ENCODE measurements around the gene H2BW1. TPM values are rescaled to one million over a fixed set of nuclear protein-coding genes. Genes with fewer than 3 reads are reported as not detected.
"Not testable (repeated sequence)": the region's sequence is repeated elsewhere in the genome, so short reads cannot be mapped to it uniquely, and the experiment has no call there.

H2BW1 gene, protein sequence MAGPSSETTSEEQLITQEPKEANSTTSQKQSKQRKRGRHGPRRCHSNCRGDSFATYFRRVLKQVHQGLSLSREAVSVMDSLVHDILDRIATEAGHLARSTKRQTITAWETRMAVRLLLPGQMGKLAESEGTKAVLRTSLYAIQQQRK
- not detected in 2 replicates for total RNA-seq (2014; rRNA removed; shearing (Covaris generic))

DNA sequence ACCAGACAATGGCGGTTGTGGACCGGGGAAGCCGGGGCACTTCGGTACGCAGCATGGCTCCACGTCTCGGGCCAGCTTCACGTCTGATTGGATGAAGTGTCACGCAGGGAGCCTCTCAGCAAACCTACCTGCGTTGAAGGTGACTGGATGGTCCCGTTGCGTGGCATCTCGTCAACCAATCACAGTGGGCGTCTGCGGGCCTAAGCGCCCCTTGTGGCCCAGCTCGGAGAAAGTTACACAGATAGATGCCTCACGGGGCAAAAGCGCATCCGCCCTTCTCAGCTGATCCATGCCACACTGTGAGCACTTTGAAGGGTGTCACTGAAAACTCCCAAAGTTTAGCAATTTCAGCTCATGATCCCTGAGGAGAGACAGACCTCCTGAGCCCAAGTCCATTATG, at the start of gene H2BW1:
Gene H2BW1, minus strand, starts transcription at position 103 of the 400 bp plus-strand sequence. CDS start 132 bp downstream, outside the sequence.
- H3K4me3 ChIP-seq: no peak within 1 kb of the TSS
- no peaks in the 10 kb centered on the region for H3K27me3 ChIP-seq (replicated peaks)
- H3K36me3 ChIP-seq: no peaks in the 10 kb centered on the region
- H3K27ac ChIP-seq: no peak within 1 kb of the TSS
- H3K4me1 ChIP-seq (replicated peaks): no peaks in the 10 kb centered on the region
- no peaks in the 10 kb centered on the region for H3K9me3 ChIP-seq (replicated peaks)
- no peak for DNase-seq (ENCODE audit: low read depth in 1 of 2, low spot score in 2 of 2)

DNA sequence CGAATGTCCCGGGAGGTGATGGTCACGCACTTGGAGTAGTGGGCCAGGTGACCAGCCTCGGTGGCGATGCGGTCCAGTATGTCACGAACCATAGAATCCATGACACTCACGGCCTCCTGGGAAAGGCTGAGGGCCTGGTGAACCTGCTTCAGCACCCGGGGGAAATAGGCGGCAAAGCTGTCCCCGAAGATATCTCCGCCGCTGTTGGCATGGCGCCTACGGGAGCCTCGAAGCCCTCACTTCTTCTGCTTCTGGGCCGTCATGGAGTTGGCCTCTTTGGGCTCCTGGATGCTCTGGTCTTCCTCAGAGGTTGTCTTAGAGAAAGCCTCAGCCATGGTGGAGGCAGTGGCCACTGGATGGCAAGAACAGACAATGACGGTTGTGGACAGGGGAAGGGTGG, 49.1 kb upstream of the H2BW1 start:
- H3K27me3 ChIP-seq (replicated peaks); H3K4me3 ChIP-seq; H3K36me3 ChIP-seq; H3K9me3 ChIP-seq (replicated peaks); H3K27ac ChIP-seq; H3K4me1 ChIP-seq (replicated peaks); DNase-seq (ENCODE audit: low read depth in 1 of 2, low spot score in 2 of 2): not testable (repeated sequence)

DNA sequence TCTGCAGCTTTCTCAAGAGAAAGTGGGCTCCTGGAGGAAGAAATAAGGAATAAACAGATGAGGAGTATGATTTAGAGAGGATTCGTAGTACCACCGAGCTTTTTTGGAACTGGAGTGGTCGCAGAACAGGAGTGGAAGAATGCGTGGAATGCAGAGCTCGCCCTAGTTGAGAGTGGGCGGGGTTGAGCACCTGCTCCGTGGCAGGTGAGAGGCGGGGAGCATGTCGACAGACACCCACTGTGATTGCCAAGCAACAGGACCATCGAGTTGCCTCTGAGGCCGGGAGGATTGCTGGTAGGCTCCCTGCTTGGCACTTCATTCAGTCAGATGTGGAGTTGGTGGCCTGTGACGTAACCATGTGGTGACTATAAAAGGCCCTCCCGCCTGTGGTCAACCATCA, 41.4 kb upstream of the H2BW1 start:
- not testable (repeated sequence) for H3K4me3 ChIP-seq; H3K9me3 ChIP-seq (replicated peaks); DNase-seq (ENCODE audit: low read depth in 1 of 2, low spot score in 2 of 2); H3K4me1 ChIP-seq (replicated peaks); H3K27me3 ChIP-seq (replicated peaks); H3K36me3 ChIP-seq; H3K27ac ChIP-seq

DNA sequence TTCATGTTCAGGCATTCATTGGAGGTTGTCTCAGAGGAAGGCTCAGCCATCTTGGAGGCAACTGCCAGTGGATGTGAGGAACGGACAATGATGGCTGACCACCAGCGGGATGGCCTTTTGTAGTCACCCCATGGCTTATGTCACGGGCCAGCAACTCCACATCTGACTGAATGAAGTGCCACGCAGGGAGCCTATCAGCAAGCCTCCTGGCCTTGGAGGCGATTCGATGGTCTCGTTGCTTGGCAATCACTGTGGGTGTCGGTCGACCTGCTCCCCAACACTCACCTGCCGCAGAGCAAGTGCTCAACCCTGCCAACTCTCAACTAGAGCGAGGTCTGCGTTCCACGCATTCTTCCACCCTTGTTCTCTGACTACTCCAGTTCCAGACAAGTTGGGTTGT, 33.7 kb upstream of the H2BW1 start:
- no peaks in the 10 kb centered on the region for H3K36me3 ChIP-seq
- no peak overlapping the region for H3K4me3 ChIP-seq
- no peaks in the 10 kb centered on the region for H3K9me3 ChIP-seq (replicated peaks)
- no peaks in the 10 kb centered on the region for H3K27me3 ChIP-seq (replicated peaks)
- H3K4me1 ChIP-seq (replicated peaks): no peaks in the 10 kb centered on the region
- no peak overlapping the region for H3K27ac ChIP-seq
- no peak for DNase-seq (ENCODE audit: low read depth in 1 of 2, low spot score in 2 of 2)

DNA sequence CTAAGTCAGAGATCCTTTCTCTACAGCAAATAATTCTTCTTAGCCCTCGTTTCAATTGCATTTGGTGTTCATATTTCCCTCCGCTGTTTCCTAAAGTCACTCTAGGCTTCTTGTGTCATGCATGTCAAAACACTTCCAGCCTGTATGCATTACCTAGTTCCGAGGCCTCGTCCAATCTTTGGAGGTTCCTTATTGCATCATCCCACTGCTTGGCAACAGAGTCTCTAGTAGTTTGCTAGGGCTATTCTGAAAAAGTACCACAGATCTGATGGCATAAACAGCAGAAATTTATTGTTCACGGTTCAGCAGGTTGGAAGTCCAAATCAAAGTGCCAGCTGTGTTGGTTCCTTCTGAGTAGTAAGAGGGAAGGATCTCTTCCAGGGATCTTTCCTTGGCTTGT, 32.1 kb upstream of the H2BW1 start:
- H3K27me3 ChIP-seq (replicated peaks): no peaks in the 10 kb centered on the region
- no peaks in the 10 kb centered on the region for H3K9me3 ChIP-seq (replicated peaks)
- H3K36me3 ChIP-seq: no peaks in the 10 kb centered on the region
- no peak overlapping the region for H3K4me3 ChIP-seq
- no peak overlapping the region for H3K27ac ChIP-seq
- H3K4me1 ChIP-seq (replicated peaks): no peaks in the 10 kb centered on the region
- DNase-seq (ENCODE audit: low read depth in 1 of 2, low spot score in 2 of 2): no peak

DNA sequence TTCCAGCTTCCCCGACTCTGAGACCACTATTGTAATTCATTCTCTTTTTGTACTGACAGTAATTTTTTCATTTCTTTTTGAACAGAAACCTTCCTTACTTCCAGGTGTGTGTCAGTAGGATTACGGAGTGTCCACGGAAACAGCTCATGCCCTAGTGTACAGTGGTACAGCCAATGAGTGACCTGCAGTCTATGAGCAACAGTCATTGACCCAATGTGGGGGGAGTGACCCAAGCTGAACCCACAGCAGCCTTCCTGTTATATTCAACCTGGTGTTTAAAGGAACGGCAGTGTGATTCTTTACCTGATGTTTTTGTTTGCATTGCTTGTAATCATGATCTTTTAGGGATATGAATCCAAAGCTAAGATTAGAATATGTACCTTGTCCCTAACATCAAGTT, 27.5 kb upstream of the H2BW1 start:
- H3K27ac ChIP-seq: no peak overlapping the region
- H3K4me3 ChIP-seq: no peak overlapping the region
- H3K4me1 ChIP-seq (replicated peaks): no peaks in the 10 kb centered on the region
- H3K36me3 ChIP-seq: no peaks in the 10 kb centered on the region
- no peaks in the 10 kb centered on the region for H3K9me3 ChIP-seq (replicated peaks)
- no peaks in the 10 kb centered on the region for H3K27me3 ChIP-seq (replicated peaks)
- no peak for DNase-seq (ENCODE audit: low read depth in 1 of 2, low spot score in 2 of 2)

DNA sequence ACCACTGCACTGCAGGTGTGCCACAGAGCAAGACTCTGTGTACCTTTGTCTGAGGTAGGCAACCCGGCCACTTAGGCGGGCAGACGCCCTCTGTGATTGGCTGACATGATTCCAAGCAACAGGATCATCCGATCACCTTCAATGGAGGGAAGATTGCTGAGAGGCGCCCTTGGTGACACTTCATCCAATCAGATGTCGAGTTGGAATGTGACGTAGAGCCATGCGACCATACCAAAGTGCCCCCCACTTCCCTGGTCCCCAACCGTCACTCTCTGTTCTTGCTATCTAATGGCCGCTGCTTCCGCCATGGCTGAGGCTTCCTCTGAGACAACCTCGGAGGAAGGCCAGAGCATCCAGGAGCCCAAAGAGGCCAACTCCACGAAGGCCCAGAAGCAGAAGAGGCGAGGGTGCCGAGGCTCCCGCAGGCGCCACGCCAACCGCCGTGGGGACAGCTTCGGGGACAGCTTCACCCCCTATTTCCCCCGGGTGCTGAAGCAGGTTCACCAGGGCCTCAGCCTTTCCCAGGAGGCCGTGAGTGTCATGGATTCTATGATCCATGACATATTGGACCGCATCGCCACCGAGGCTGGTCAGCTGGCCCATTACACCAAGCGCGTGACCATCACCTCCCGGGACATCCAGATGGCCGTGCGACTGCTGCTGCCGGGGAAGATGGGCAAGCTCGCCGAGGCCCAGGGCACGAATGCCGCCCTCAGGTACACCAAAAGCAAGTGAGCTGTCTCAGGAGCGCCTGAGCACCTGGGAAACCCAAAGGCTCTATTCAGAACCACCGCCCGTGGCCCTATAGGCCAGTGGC, 26.4 kb upstream of the H2BW1 start, which contains the start of gene H2BW2:
Gene H2BW2, plus strand, starts transcription at position 268 of the 817 bp plus-strand sequence. Its CDS starts 39 bp downstream, at position 307.
- no peaks in the 10 kb centered on the region for H3K36me3 ChIP-seq
- H3K4me1 ChIP-seq (replicated peaks): no peaks in the 10 kb centered on the region
- no peak for DNase-seq (ENCODE audit: low read depth in 1 of 2, low spot score in 2 of 2)
- H3K27me3 ChIP-seq (replicated peaks): no peaks in the 10 kb centered on the region
- no peak within 1 kb of the TSS for H3K4me3 ChIP-seq
- H3K27ac ChIP-seq: no peak within 1 kb of the TSS
- H3K9me3 ChIP-seq (replicated peaks): no peaks in the 10 kb centered on the region

DNA sequence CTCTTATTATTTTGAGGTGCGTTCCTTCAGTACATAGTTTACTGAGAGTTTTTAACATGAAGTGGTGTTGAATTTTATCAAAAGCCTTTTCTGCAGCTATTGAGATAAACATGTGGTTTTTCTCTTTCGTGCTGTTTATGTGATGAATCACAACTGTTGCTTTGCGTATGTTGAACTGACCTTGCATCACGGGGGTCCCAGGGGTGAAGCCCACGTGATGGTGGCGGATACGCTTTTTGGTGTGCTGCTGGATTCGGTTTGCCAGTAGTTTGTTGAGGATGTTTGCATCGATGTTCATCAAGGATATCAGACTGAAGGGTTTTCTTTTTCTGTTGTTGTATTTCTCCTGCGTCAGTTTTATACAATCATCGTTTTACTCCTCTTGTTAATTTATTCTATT, 4.6 kb upstream of the H2BW1 start:
- Histone ChIP-seq H3K4me1 (replicated peaks) (no peaks in the 10 kb centered on the region), H3K4me3 (no peak overlapping the region), H3K36me3 (no peaks in the 10 kb centered on the region), H3K9me3 (replicated peaks) (no peaks in the 10 kb centered on the region), H3K27me3 (replicated peaks) (no peaks in the 10 kb centered on the region), H3K27ac (no peak overlapping the region)
- no peak for DNase-seq (ENCODE audit: low read depth in 1 of 2, low spot score in 2 of 2)

DNA sequence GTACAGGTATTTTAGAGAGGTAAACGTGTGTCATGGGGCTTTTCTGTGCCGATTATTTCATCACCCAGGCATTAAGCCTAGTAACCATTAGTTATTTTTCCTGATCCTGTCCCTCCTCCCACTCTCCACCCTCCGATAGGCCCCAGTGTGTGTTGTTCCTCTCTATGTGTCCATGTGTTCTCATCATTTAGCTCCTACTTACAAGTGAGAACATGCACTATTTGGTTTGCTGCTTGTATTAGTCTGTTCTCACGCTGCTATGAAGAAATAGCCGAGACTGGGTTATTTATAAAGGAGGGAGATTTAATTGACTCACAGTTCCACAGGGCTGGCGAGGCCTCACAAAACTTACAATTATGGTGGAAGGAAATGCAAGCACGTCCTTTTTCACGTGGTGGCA, 2.1 kb upstream of the H2BW1 start:
- not testable (repeated sequence) for H3K4me1 ChIP-seq (replicated peaks); H3K36me3 ChIP-seq; H3K4me3 ChIP-seq; DNase-seq (ENCODE audit: low read depth in 1 of 2, low spot score in 2 of 2); H3K27ac ChIP-seq; H3K9me3 ChIP-seq (replicated peaks); H3K27me3 ChIP-seq (replicated peaks)

DNA sequence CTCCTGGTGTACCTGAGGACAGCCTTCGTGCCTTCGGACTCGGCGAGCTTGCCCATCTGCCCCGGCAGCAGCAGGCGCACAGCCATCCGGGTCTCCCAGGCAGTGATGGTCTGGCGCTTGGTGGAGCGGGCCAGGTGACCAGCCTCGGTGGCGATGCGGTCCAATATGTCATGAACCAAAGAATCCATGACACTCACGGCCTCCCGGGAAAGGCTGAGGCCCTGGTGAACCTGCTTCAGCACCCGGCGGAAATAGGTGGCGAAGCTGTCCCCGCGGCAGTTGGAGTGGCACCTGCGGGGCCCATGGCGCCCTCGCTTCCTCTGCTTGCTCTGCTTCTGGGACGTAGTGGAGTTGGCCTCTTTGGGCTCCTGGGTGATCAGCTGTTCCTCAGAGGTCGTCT, 350 bp downstream of the H2BW1 start:
- H3K4me1 ChIP-seq (replicated peaks): no peaks in the 10 kb centered on the region
- DNase-seq (ENCODE audit: low read depth in 1 of 2, low spot score in 2 of 2): no peak
- H3K27me3 ChIP-seq (replicated peaks): no peaks in the 10 kb centered on the region
- H3K9me3 ChIP-seq (replicated peaks): no peaks in the 10 kb centered on the region
- H3K27ac ChIP-seq: no peak overlapping the region
- no peaks in the 10 kb centered on the region for H3K36me3 ChIP-seq
- H3K4me3 ChIP-seq: no peak overlapping the region

DNA sequence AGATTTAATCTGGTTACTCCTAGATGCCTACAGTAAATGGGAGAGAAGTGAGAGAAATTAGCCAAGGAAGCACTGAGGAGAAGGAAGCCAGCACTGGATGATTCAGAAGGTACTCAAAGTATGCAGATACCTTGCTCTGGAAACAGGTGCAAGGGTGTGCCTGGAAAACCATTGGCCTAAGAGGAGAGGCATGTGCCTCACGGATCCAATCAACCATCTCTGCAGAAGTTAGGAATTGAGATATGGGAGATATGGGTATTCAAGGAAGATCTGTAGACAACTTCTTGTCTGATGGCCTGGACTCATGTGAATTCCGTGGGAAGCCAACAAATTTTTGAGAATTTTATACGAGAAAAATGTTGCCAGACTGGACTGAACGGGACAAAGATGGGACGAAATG, 4.7 kb downstream of the H2BW1 start:
- no peak overlapping the region for H3K27ac ChIP-seq
- H3K4me3 ChIP-seq: no peak overlapping the region
- H3K9me3 ChIP-seq (replicated peaks): no peaks in the 10 kb centered on the region
- DNase-seq (ENCODE audit: low read depth in 1 of 2, low spot score in 2 of 2): no peak
- no peaks in the 10 kb centered on the region for H3K36me3 ChIP-seq
- no peaks in the 10 kb centered on the region for H3K4me1 ChIP-seq (replicated peaks)
- no peaks in the 10 kb centered on the region for H3K27me3 ChIP-seq (replicated peaks)

DNA sequence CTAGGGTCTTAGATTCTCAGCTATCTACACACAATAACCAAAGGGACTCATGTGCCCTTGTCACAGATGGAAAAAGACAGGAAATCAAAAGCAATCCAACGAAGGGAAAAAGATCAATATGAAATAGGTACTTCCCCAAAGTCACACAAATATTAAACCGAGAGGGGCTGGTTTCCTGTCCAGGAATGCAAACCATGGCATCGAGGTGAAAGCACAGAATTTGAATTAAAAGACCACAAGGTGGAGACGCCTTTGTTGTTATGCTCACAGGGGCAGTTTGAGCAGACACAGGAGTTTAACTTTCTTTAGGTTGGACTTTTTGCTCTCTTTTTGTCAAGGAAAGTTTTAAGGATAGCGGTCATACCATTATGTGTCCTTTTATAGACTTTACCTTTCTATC, 14.3 kb downstream of the H2BW1 start:
- DNase-seq (ENCODE audit: low read depth in 1 of 2, low spot score in 2 of 2): no peak
- Histone ChIP-seq H3K4me3 (no peak overlapping the region), H3K9me3 (replicated peaks) (no peaks in the 10 kb centered on the region), H3K27me3 (replicated peaks) (no peaks in the 10 kb centered on the region), H3K36me3 (no peaks in the 10 kb centered on the region), H3K4me1 (replicated peaks) (no peaks in the 10 kb centered on the region), H3K27ac (no peak overlapping the region)

DNA sequence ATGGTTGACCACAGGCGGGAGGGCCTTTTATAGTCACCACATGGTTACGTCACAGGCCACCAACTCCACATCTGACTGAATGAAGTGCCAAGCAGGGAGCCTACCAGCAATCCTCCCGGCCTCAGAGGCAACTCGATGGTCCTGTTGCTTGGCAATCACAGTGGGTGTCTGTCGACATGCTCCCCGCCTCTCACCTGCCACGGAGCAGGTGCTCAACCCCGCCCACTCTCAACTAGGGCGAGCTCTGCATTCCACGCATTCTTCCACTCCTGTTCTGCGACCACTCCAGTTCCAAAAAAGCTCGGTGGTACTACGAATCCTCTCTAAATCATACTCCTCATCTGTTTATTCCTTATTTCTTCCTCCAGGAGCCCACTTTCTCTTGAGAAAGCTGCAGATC, 30.0 kb downstream of the H2BW1 start:
- H3K4me3 ChIP-seq; H3K36me3 ChIP-seq; H3K9me3 ChIP-seq (replicated peaks); H3K4me1 ChIP-seq (replicated peaks); H3K27ac ChIP-seq; H3K27me3 ChIP-seq (replicated peaks); DNase-seq (ENCODE audit: low read depth in 1 of 2, low spot score in 2 of 2): not testable (repeated sequence)

DNA sequence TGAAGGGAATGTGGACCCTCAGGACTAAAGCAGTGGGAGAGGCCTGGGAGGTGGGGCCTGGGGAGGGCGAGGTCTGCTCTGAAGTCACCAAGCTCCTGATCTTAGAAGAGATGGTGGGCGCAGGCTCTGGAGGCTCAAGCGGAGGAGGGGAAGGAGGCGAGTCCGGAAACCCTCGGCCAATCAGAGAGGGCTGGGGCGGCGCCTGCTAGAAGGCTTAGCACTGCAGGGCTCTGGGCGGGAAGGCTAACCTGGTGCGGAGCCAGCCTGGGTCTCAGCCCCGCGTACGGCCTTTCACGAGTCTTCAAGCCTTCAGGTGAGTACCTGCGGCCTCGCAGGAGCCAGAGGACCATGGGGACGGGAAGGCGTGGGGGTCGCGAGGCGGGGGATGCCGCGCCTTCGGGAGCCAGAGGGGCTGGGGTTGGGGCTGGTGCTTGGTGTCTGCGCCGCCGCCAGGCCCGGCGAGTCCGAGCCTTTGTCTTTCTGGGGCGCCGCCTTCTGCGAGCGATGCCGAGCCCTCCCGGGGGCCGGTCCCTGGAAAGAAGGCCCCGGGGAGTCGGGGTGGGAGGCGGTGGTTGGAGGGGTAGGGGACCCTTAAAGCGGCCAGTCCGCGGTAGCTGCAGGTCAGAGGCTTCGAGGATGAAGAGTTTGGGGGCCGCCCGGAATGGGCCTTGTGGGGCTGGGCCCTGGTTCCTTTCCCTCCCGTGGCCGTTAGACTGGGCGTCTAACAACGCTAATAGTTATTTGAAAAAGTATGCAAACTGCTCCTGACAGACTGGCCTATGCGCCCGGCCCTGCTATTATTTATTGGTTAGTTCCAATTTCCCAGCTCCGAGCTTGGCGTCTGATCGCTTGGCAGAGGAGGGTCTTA, 50.9 kb downstream of the H2BW1 start, which contains the start of gene TMSB15B:
Gene TMSB15B, plus strand, starts transcription at position 217 of the 868 bp plus-strand sequence.
- H3K27me3 ChIP-seq (replicated peaks); H3K4me1 ChIP-seq (replicated peaks); H3K36me3 ChIP-seq; H3K4me3 ChIP-seq; DNase-seq (ENCODE audit: low read depth in 1 of 2, low spot score in 2 of 2); H3K27ac ChIP-seq; H3K9me3 ChIP-seq (replicated peaks): not testable (repeated sequence)

Measured in SJSA1 (cell line).